H1 (cell line): ENCODE results near the gene CMIP. TPM values are rescaled to one million over a fixed set of nuclear protein-coding genes. Genes with fewer than 3 reads are reported as not detected.

Source experiments
- CTCF ChIA-PET: fragments of 300-600 bp; sonication (Branson Sonifier 250); formaldehyde crosslinking; loops from one replicate; lab custom pipeline; 2021; ENCODE audit not compliant: partially characterized antibody; lab: Charles Lee
- POLR2A ChIA-PET: fragments of 300-600 bp; sonication (Branson Sonifier 250); formaldehyde crosslinking; loops from one replicate; lab custom pipeline; 2021; ENCODE audit warnings: inconsistent platforms; ENCODE audit not compliant: partially characterized antibody; lab: Charles Lee
- DNase-seq, 2 experiments: peaks; one replicate each; pipeline versions ENCODE4 v3.0.0 to v3.0.0-alpha.2; 2010 to 2022; ENCODE audit warnings: low spot score in 2 of 2, low read depth in 1 of 2, mixed read lengths in 1 of 2
- FAIRE-seq: peaks from 2 replicates; lab custom pipeline; 2011; peaks lifted over from hg19 to GRCh38; lab: Jason Lieb, UNC
- H2AFZ ChIP-seq: 2 replicates; pipeline ENCODE4 v1.8.1; 2012; ENCODE audit warnings: low read length, inconsistent platforms
- H2AK5ac ChIP-seq: 2 replicates; pipeline ENCODE4 v1.6.1; 2013; ENCODE audit warnings: low read depth, low read length
- H2BK120ac ChIP-seq: replicated peaks from 2 replicates; pipeline ENCODE3; 2013; ENCODE audit warnings: low read depth, low read length, inconsistent platforms
- H2BK12ac ChIP-seq: 2 replicates; pipeline ENCODE4 v1.6.1; 2013; ENCODE audit warnings: low read depth, low read length
- H2BK15ac ChIP-seq: 2 replicates; pipeline ENCODE4 v1.6.1; 2013; ENCODE audit warnings: low read length
- H2BK20ac ChIP-seq: 2 replicates; pipeline ENCODE4 v1.6.1; 2013; ENCODE audit warnings: low read length
- H2BK5ac ChIP-seq: 2 replicates; pipeline ENCODE4 v1.6.1; 2013; ENCODE audit warnings: low read depth, low read length
- H3K14ac ChIP-seq: 2 replicates; pipeline ENCODE4 v1.6.1; 2013; ENCODE audit warnings: inconsistent platforms; ENCODE audit not compliant: insufficient read length
- H3K18ac ChIP-seq: 2 replicates; pipeline ENCODE4 v1.6.1; 2013; ENCODE audit warnings: low read length; ENCODE audit errors: extremely low read depth
- H3K23ac ChIP-seq: 2 replicates; pipeline ENCODE4 v1.6.1; 2013; ENCODE audit warnings: inconsistent platforms; ENCODE audit not compliant: insufficient read length
- H3K23me2 ChIP-seq: 2 replicates; pipeline ENCODE4 v1.6.1; 2013; ENCODE audit warnings: low read depth, low read length
- H3K27ac ChIP-seq: 2 replicates; pipeline ENCODE4 v1.6.1; 2011; ENCODE audit warnings: low read depth, low read length, inconsistent platforms
- H3K27me3 ChIP-seq, 4 experiments: replicated peaks in 1 of 4; 1 replicate in 1 of 4; 2 replicates in 3 of 4; pipeline versions ENCODE4 v1.6.1 to v1.8.1; 2011 to 2013; ENCODE audit warnings: low read length in 3 of 4, mild to moderate bottlenecking in 3 of 4, inconsistent platforms in 2 of 4, mixed read lengths in 2 of 4, moderate library complexity in 1 of 4; ENCODE audit not compliant: control insufficient read depth in 3 of 4, insufficient read depth in 3 of 4; ENCODE audit errors: extremely low read depth in 1 of 4
- H3K36me3 ChIP-seq, 4 experiments: 2 replicates each; pipeline versions ENCODE4 v1.6.1 to v1.8.1; 2011 to 2013; ENCODE audit warnings: mild to moderate bottlenecking in 4 of 4, low read length in 3 of 4, moderate library complexity in 2 of 4, control low read depth in 1 of 4, inconsistent platforms in 1 of 4; ENCODE audit not compliant: insufficient read depth in 4 of 4, control insufficient read depth in 2 of 4
- H3K4ac ChIP-seq: replicated peaks from 2 replicates; pipeline ENCODE3; 2013; ENCODE audit warnings: low read length, low read depth, mixed read lengths, inconsistent platforms; ENCODE audit not compliant: insufficient read length
- H3K4me1 ChIP-seq, 4 experiments: replicated peaks in 1 of 4; 1 replicate in 1 of 4; 2 replicates in 3 of 4; pipeline versions ENCODE4 v1.6.1 to v1.8.1; 2011 to 2013; ENCODE audit warnings: low read length in 3 of 4, inconsistent platforms in 2 of 4, mixed read lengths in 1 of 4; ENCODE audit not compliant: insufficient read depth in 4 of 4, control insufficient read depth in 3 of 4
- H3K4me2 ChIP-seq, 2 experiments: 2 replicates each; pipeline versions ENCODE4 v1.6.1 to v1.8.1; 2011 to 2013; ENCODE audit warnings: low read depth in 2 of 2, low read length in 2 of 2, control low read depth in 1 of 2, inconsistent platforms in 1 of 2, mild to moderate bottlenecking in 1 of 2; ENCODE audit not compliant: insufficient read depth in 1 of 2
- H3K4me3 ChIP-seq, 4 experiments: fragments of 200-600, 300-600 bp in 1 of 4; sonication (generic), shearing (Covaris generic), sonication (Bioruptor Twin) in 1 of 4; 2 replicates each; pipeline versions ENCODE4 v1.5.1 to v1.8.1; 2011 to 2016; ENCODE audit warnings: low read length in 4 of 4, low read depth in 3 of 4, control low read depth in 2 of 4, inconsistent platforms in 2 of 4, mild to moderate bottlenecking in 2 of 4, mixed read lengths in 1 of 4, moderate library complexity in 1 of 4; ENCODE audit not compliant: insufficient read depth in 2 of 4; ENCODE audit errors: extremely low read depth in 1 of 4
- H3K56ac ChIP-seq: replicated peaks from 2 replicates; pipeline ENCODE3; 2013; ENCODE audit warnings: low read depth, mild to moderate bottlenecking, mixed read lengths, low read length, inconsistent platforms; ENCODE audit not compliant: insufficient read length
- H3K79me1 ChIP-seq: 2 replicates; pipeline ENCODE4 v1.6.1; 2013; ENCODE audit warnings: low read depth, low read length, control low read depth
- H3K79me2 ChIP-seq, 2 experiments: 2 replicates each; pipeline versions ENCODE4 v1.6.1 to v1.8.1; 2012 to 2013; ENCODE audit warnings: low read length in 2 of 2, mild to moderate bottlenecking in 2 of 2, inconsistent platforms in 1 of 2; ENCODE audit not compliant: insufficient read depth in 2 of 2, control insufficient read depth in 1 of 2
- H3K9ac ChIP-seq, 4 experiments: replicated peaks in 1 of 4; 1 replicate in 1 of 4; 2 replicates in 3 of 4; pipeline versions ENCODE4 v1.6.1 to v1.8.1; 2011 to 2013; ENCODE audit warnings: low read depth in 3 of 4, low read length in 3 of 4, control low read depth in 2 of 4, mild to moderate bottlenecking in 2 of 4, moderate library complexity in 2 of 4, inconsistent platforms in 1 of 4; ENCODE audit errors: extremely low read depth in 1 of 4
- H3K9me3 ChIP-seq, 2 experiments: 2 replicates each; pipeline versions ENCODE4 v1.6.1 to v1.8.1; 2012 to 2013; ENCODE audit warnings: mild to moderate bottlenecking in 2 of 2, moderate library complexity in 2 of 2, control low read depth in 1 of 2, inconsistent platforms in 1 of 2, low read depth in 1 of 2, low read length in 1 of 2, mixed read lengths in 1 of 2; ENCODE audit not compliant: insufficient read depth in 2 of 2
- H4K20me1 ChIP-seq, 2 experiments: replicated peaks in 1 of 2; 2 replicates each; pipeline versions ENCODE3 to v1.8.1; 2011 to 2013; ENCODE audit warnings: inconsistent platforms in 2 of 2, low read length in 2 of 2, mild to moderate bottlenecking in 1 of 2; ENCODE audit not compliant: insufficient read depth in 2 of 2, control insufficient read depth in 1 of 2
- H4K5ac ChIP-seq: 2 replicates; pipeline ENCODE4 v1.6.1; 2013; ENCODE audit warnings: low read length, low read depth, mixed read lengths, inconsistent platforms; ENCODE audit not compliant: insufficient read length
- H4K8ac ChIP-seq: 2 replicates; pipeline ENCODE4 v1.8.0; 2013; ENCODE audit warnings: mild to moderate bottlenecking, moderate library complexity, low read length, inconsistent platforms; ENCODE audit not compliant: insufficient read depth; ENCODE audit errors: extremely low read depth
- H4K91ac ChIP-seq: replicated peaks from 2 replicates; pipeline ENCODE3; 2013; ENCODE audit warnings: low read length, mixed read lengths, inconsistent platforms; ENCODE audit not compliant: insufficient read length
- GABPA ChIP-seq: IDR thresholded peaks from 2 replicates; pipeline ENCODE4 v1.6.1; 2011; ENCODE audit warnings: mild to moderate bottlenecking, low read length, moderate library complexity, borderline replicate concordance; ENCODE audit not compliant: insufficient read depth
- POLR2A ChIP-seq, 2 experiments: IDR thresholded peaks; 1 replicate in 1 of 2; 2 replicates in 1 of 2; pipeline ENCODE4 v1.6.1; 2011; ENCODE audit warnings: low read depth in 2 of 2, low read length in 2 of 2, mild to moderate bottlenecking in 2 of 2; ENCODE audit errors: control extremely low read depth in 1 of 2
- TAF1 ChIP-seq: IDR thresholded peaks from 2 replicates; pipeline ENCODE4 v1.6.1; 2011; ENCODE audit warnings: mild to moderate bottlenecking, low read depth, low read length
- WGBS, 2 experiments: shearing (Covaris generic) in 1 of 2; methylation state at CpG; one replicate each; pipeline versions ENCODE4 v1.1.6 to v1.1.7; 2013 to 2015; ENCODE audit warnings: low lambda C conversion rate in 2 of 2, mixed read lengths in 2 of 2, inconsistent platforms in 1 of 2, low coverage in 1 of 2, missing lambda C conversion rate in 1 of 2; ENCODE audit not compliant: insufficient replicate concordance in 2 of 2, insufficient coverage in 1 of 2, insufficient read length in 1 of 2; ENCODE audit errors: extremely low coverage in 1 of 2, missing lambda C conversion rate in 1 of 2; 5-methylcytosine and 5-hydroxymethylcytosine counted together
- polyA plus RNA-seq, 7 experiments: library from polyadenylated mRNA; depleted of rRNA in 3 of 7; stranded (reverse) in 5 of 7; unstranded in 2 of 7; fragments of >200 nt in 5 of 7; fragments of 200-250 nt in 2 of 7; gene quantifications; 1 replicate in 5 of 7; 2 replicates in 1 of 7; 4 replicates in 1 of 7; pipeline versions ENCODE4 v1.2.1 to v1.2.3, GENCODE V29; 2011 to 2013; ENCODE audit warnings: missing spikeins in 2 of 7, mixed read lengths in 2 of 7
- total RNA-seq: library from RNA; stranded (reverse); fragmentation: NEBNext Ultra II Directional; extraction: Animal tissue kit (Norgen Biotek cat#: 25700); gene quantifications from 2 replicates; pipeline ENCODE4 v1.2.1, GENCODE V29; 2021

CMIP gene
- total and polyA plus RNA-seq, 2 of the 8 experiments (the other 6 are each of a cell fraction or from before 2014, with no cell fraction given), result 7.9 to 53.2 TPM

GRCh38 chr16:81446907-81447268 lies 2.3 kb downstream of the CMIP start:
- no peak overlapping the region for H3K23ac ChIP-seq
- H3K4me2 ChIP-seq, result peak overlapping the region; percentile 71 to 98
- DNase-seq (peak in 1 of 2 experiments; percentile 53), FAIRE-seq (no peak)
- ChIA-PET POLR2A (interaction anchor here (1.1 to 1.4 kb wide), 2 partner anchors 10 to 23 kb away, joined by 3 to 4 read pairs; no protein-coding TSS in a partner anchor), CTCF (interaction anchor here (0.9 to 1.1 kb wide), 4 partner anchors 9 to 278 kb away, joined by 3 to 4 read pairs (median 3); no protein-coding TSS in a partner anchor)
- H3K79me1 ChIP-seq, result peaks cover 35% of the 10 kb centered on the region
- H3K79me2 ChIP-seq, result peaks cover 41 to 68% of the 10 kb centered on the region in 2 experiments
- no peak overlapping the region for H3K56ac ChIP-seq
- H3K9me3 ChIP-seq, result no peaks in the 10 kb centered on the region
- H2BK5ac ChIP-seq, result no peak overlapping the region
- no peak overlapping the region for H4K8ac ChIP-seq
- no peak overlapping the region for H3K27ac ChIP-seq
- peak overlapping the region; percentile 78 for H3K18ac ChIP-seq
- H4K5ac ChIP-seq, result no peak overlapping the region
- no peak overlapping the region for H2BK15ac ChIP-seq
- H3K36me3 ChIP-seq, result no peaks in the 10 kb centered on the region
- WGBS, 2 experiments, result 19% methylated on average over 14 of the region's 14 CpGs; no CpG with 5 or more reads in 1 of the 2 experiments
- peaks cover 20 to 38% of the 10 kb centered on the region in 2 experiments for H4K20me1 ChIP-seq
- H2AK5ac ChIP-seq, result 0 out of 2 replicates have a peak overlapping the region, but pooled peaks have one; percentile 76
- no peak for TF ChIP-seq POLR2A (IDR thresholded peaks at IDR 0.05; ENCODE audit: control extremely low read depth in 1 of 2, low read depth in 2 of 2, low read length in 2 of 2)
- no peak for TF ChIP-seq TAF1
- TF ChIP-seq GABPA, result no peak
- H3K9ac ChIP-seq, result peak overlapping the region in 2 of 4 experiments; percentile 12 to 72; a peak in 1 of 7 replicates
- H3K23me2 ChIP-seq, result peaks cover 13% of the 10 kb centered on the region; the same call in 1 of the 2 replicates
- H2BK12ac ChIP-seq, result no peak overlapping the region
- H2BK20ac ChIP-seq, result no peak overlapping the region
- H2AFZ ChIP-seq, result no peak overlapping the region
- no peak overlapping the region for H3K4ac ChIP-seq
- H3K14ac ChIP-seq, result no peak overlapping the region
- H3K4me1 ChIP-seq, result peaks cover 3 to 36% (median 24%) of the 10 kb centered on the region in 4 experiments
- H2BK120ac ChIP-seq, result no peak overlapping the region
- peaks cover 0 to 3% (median 1%) of the 10 kb centered on the region in 4 experiments; a peak in 3 of 7 replicates for H3K27me3 ChIP-seq
- H4K91ac ChIP-seq, result no peak overlapping the region
- H3K4me3 ChIP-seq, result peak overlapping the region; percentile 46 to 79 (median 78)
